ENCODE data around the gene LAYN. TPM values are rescaled to one million over a fixed set of nuclear protein-coding genes. Genes with fewer than 3 reads are reported as not detected.

The LAYN gene
- total and polyA plus RNA-seq, 2 donors from 2014 or later = 4.8 to 7.6 TPM

GRCh38 chr11:111515591-111515990 is 24.9 kb upstream of the LAYN start:
- Histone ChIP-seq H3K4me1 (ENCODE audit: control insufficient read depth in 2 of 3, insufficient read depth in 2 of 3, low read depth in 1 of 3, low read length in 3 of 3) (no peaks in the 10 kb centered on the region), H3K27ac (ENCODE audit: low read depth in 2 of 2, low read length in 2 of 2) (no peak overlapping the region), H3K4me3 (ENCODE audit: low read length in 3 of 3) (no peak overlapping the region), H3K36me3 (ENCODE audit: control insufficient read depth in 2 of 3, insufficient read depth in 3 of 3, low read length in 3 of 3) (no peaks in the 10 kb centered on the region), H3K27me3 (ENCODE audit: control insufficient read depth, insufficient read depth, low read length) (peaks cover 32% of the 10 kb centered on the region), H3K9me3 (ENCODE audit: control insufficient read depth in 2 of 3, insufficient read depth in 1 of 3, low read length in 3 of 3) (no peaks in the 10 kb centered on the region), H3K9ac (ENCODE audit: low read length in 3 of 3) (no peak overlapping the region)
- FAIRE-seq (no peak), DNase-seq (no peak)
- intact Hi-C loops (cut with DNase I) = no loop called here
- no peak for TF ChIP-seq CTCF (IDR thresholded peaks at IDR 0.05; ENCODE audit: borderline replicate concordance, extremely low read depth, insufficient read depth)

- Histone ChIP-seq H3K9me3 (ENCODE audit: control insufficient read depth in 2 of 3, insufficient read depth in 1 of 3, low read length in 3 of 3) (no peaks in the 10 kb centered on the region), H3K4me1 (ENCODE audit: control insufficient read depth in 2 of 3, insufficient read depth in 2 of 3, low read depth in 1 of 3, low read length in 3 of 3) (no peaks in the 10 kb centered on the region), H3K36me3 (ENCODE audit: control insufficient read depth in 2 of 3, insufficient read depth in 3 of 3, low read length in 3 of 3) (no peaks in the 10 kb centered on the region), H3K4me3 (ENCODE audit: low read length in 3 of 3) (no peak overlapping the region), H3K27me3 (ENCODE audit: control insufficient read depth, insufficient read depth, low read length) (peaks cover 11% of the 10 kb centered on the region), H3K27ac (ENCODE audit: low read depth in 2 of 2, low read length in 2 of 2) (no peak overlapping the region), H3K9ac (ENCODE audit: low read length in 3 of 3) (no peak overlapping the region)
- DNase-seq = no peak
- no peak for TF ChIP-seq CTCF (IDR thresholded peaks at IDR 0.05; ENCODE audit: borderline replicate concordance, extremely low read depth, insufficient read depth)
- intact Hi-C loops (cut with DNase I) = no loop called here
- no peak for FAIRE-seq
Measured at GRCh38 chr11:111518668-111519067, 21.9 kb upstream of the LAYN start.

GRCh38 chr11:111520560-111520959 is 20.0 kb upstream of the LAYN start:
- DNase-seq (no peak), FAIRE-seq (no peak)
- Histone ChIP-seq H3K4me3 (ENCODE audit: low read length in 3 of 3) (no peak overlapping the region), H3K36me3 (ENCODE audit: control insufficient read depth in 2 of 3, insufficient read depth in 3 of 3, low read length in 3 of 3) (no peaks in the 10 kb centered on the region), H3K27me3 (ENCODE audit: control insufficient read depth, insufficient read depth, low read length) (no peaks in the 10 kb centered on the region), H3K9ac (ENCODE audit: low read length in 3 of 3) (no peak overlapping the region), H3K9me3 (ENCODE audit: control insufficient read depth in 2 of 3, insufficient read depth in 1 of 3, low read length in 3 of 3) (no peaks in the 10 kb centered on the region), H3K4me1 (ENCODE audit: control insufficient read depth in 2 of 3, insufficient read depth in 2 of 3, low read depth in 1 of 3, low read length in 3 of 3) (no peaks in the 10 kb centered on the region), H3K27ac (ENCODE audit: low read depth in 2 of 2, low read length in 2 of 2) (no peak overlapping the region)
- intact Hi-C loops (cut with DNase I) = no loop called here
- no peak for TF ChIP-seq CTCF (IDR thresholded peaks at IDR 0.05; ENCODE audit: borderline replicate concordance, extremely low read depth, insufficient read depth)

GRCh38 chr11:111521135-111521534 is 19.4 kb upstream of the LAYN start:
- no peak for TF ChIP-seq CTCF (IDR thresholded peaks at IDR 0.05; ENCODE audit: borderline replicate concordance, extremely low read depth, insufficient read depth)
- intact Hi-C loops (cut with DNase I) = no loop called here

More at GRCh38 chr11:111521135-111521534, 19.4 kb upstream of the LAYN start:
- H3K9ac ChIP-seq (ENCODE audit: low read length in 3 of 3) = no peak overlapping the region
- DNase-seq (no peak), FAIRE-seq (no peak)
- H3K27me3 ChIP-seq (ENCODE audit: control insufficient read depth, insufficient read depth, low read length) = no peaks in the 10 kb centered on the region
- H3K27ac ChIP-seq (ENCODE audit: low read depth in 2 of 2, low read length in 2 of 2) = no peak overlapping the region
- H3K36me3 ChIP-seq (ENCODE audit: control insufficient read depth in 2 of 3, insufficient read depth in 3 of 3, low read length in 3 of 3) = no peaks in the 10 kb centered on the region
- H3K4me3 ChIP-seq (ENCODE audit: low read length in 3 of 3) = no peak overlapping the region
- H3K4me1 ChIP-seq (ENCODE audit: control insufficient read depth in 2 of 3, insufficient read depth in 2 of 3, low read depth in 1 of 3, low read length in 3 of 3) = no peaks in the 10 kb centered on the region
- H3K9me3 ChIP-seq (ENCODE audit: control insufficient read depth in 2 of 3, insufficient read depth in 1 of 3, low read length in 3 of 3) = no peaks in the 10 kb centered on the region
